Loucy (cell line): ENCODE results near the gene FOXJ2.
"Not testable (repeated sequence)": the region's sequence is repeated elsewhere in the genome, so short reads cannot be mapped to it uniquely, and the experiment has no call there.

Source experiments
- H2AFZ ChIP-seq: fragments of 200-600 bp; sonication (generic); 2 replicates; pipeline ENCODE4 v1.6.0; 2016; ENCODE audit warnings: antibody characterized with exemption, mild to moderate bottlenecking, low read length, moderate library complexity
- H3F3A ChIP-seq: fragments of 200-600 bp; 2 replicates; pipeline ENCODE4 v1.6.0; 2016; ENCODE audit warnings: antibody characterized with exemption, low read depth, mild to moderate bottlenecking
- H3K27me3 ChIP-seq: fragments of 200-600 bp; sonication (generic); 2 replicates; pipeline ENCODE4 v1.6.1; 2014; ENCODE audit warnings: low read length, mild to moderate bottlenecking; ENCODE audit not compliant: insufficient read depth, poor library complexity, severe bottlenecking
- H3K36me3 ChIP-seq: fragments of 200-600 bp; sonication (generic); 2 replicates; pipeline ENCODE4 v1.6.1; 2016; ENCODE audit warnings: low read length; ENCODE audit not compliant: insufficient read depth
- H3K4me1 ChIP-seq: fragments of 200-600 bp; sonication (generic); 2 replicates; pipeline ENCODE4 v1.5.1; 2014; ENCODE audit warnings: low read length, mild to moderate bottlenecking; ENCODE audit not compliant: insufficient read depth, poor library complexity, severe bottlenecking
- H3K4me2 ChIP-seq: fragments of 200-600 bp; sonication (generic); 2 replicates; pipeline ENCODE4 v1.6.0; 2014; ENCODE audit warnings: antibody characterized with exemption, low read length, low read depth, mild to moderate bottlenecking; ENCODE audit not compliant: poor library complexity, severe bottlenecking
- H3K4me3 ChIP-seq: fragments of 200-600 bp; sonication (generic); 2 replicates; pipeline ENCODE4 v1.5.1; 2014; ENCODE audit warnings: low read length, mild to moderate bottlenecking, mixed read lengths; ENCODE audit not compliant: poor library complexity, severe bottlenecking
- H3K79me2 ChIP-seq: fragments of 200-600 bp; sonication (generic); 2 replicates; pipeline ENCODE4 v1.6.1; 2014; ENCODE audit warnings: low read length; ENCODE audit not compliant: insufficient read depth
- H3K9ac ChIP-seq: fragments of 200-600 bp; sonication (generic); 2 replicates; pipeline ENCODE4 v1.6.0; 2014; ENCODE audit warnings: mild to moderate bottlenecking, low read depth, low read length, moderate library complexity; ENCODE audit not compliant: poor library complexity, severe bottlenecking
- H3K9me2 ChIP-seq: fragments of 200-600 bp; sonication (generic); replicated peaks from 2 replicates; pipeline ENCODE4 v1.6.1; 2016; ENCODE audit warnings: low read depth, low read length, mixed read lengths
- H3K9me3 ChIP-seq: fragments of 200-600 bp; sonication (generic); 2 replicates; pipeline ENCODE4 v1.6.1; 2014; ENCODE audit warnings: mild to moderate bottlenecking, antibody characterized with exemption, low read length, low read depth; ENCODE audit not compliant: insufficient read depth
- H4K20me1 ChIP-seq: fragments of 200-600 bp; sonication (generic); 2 replicates; pipeline ENCODE4 v1.6.0; 2014; ENCODE audit warnings: antibody characterized with exemption, low read length, mild to moderate bottlenecking; ENCODE audit not compliant: insufficient read depth, poor library complexity, severe bottlenecking
- CTCF ChIP-seq: fragments of 200-600 bp; sonication (generic); conservative IDR thresholded peaks from 2 replicates; pipeline ENCODE4 v1.5.1; 2014; ENCODE audit warnings: mild to moderate bottlenecking, antibody characterized with exemption, low read length
- EZH2phosphoT487 ChIP-seq: fragments of 200-600 bp; IDR thresholded peaks from 2 replicates; pipeline ENCODE4 v1.6.1; 2018; ENCODE audit warnings: antibody characterized with exemption, mild to moderate bottlenecking, moderate library complexity, borderline replicate concordance

Gene FOXJ2

GRCh38 chr12:7994731-7995205 lies 37.7 kb upstream of the FOXJ2 start:
- Histone ChIP-seq H4K20me1 (no peaks in the 10 kb centered on the region), H3K9me2 (no peaks in the 10 kb centered on the region), H2AFZ (0 out of 2 replicates have a peak overlapping the region, but pooled peaks have one; percentile 32), H3K79me2 (no peaks in the 10 kb centered on the region), H3K4me2 (no peak overlapping the region), H3K4me3 (no peak overlapping the region), H3K27me3 (no peaks in the 10 kb centered on the region), H3F3A (0 out of 2 replicates have a peak, but pooled peaks cover 1% of the 10 kb centered on the region), H3K36me3 (no peaks in the 10 kb centered on the region), H3K9ac (no peak overlapping the region), H3K9me3 (no peaks in the 10 kb centered on the region), H3K4me1 (peaks cover 25% of the 10 kb centered on the region)
- TF ChIP-seq EZH2phosphoT487 (no peak), CTCF (no peak)

GRCh38 chr12:7995266-7995963 lies 37.1 kb upstream of the FOXJ2 start:
- H4K20me1 ChIP-seq, result no peaks in the 10 kb centered on the region
- no peak for TF ChIP-seq EZH2phosphoT487
- TF ChIP-seq CTCF, result peak; percentile 81
- H3K4me1 ChIP-seq, result peaks cover 21% of the 10 kb centered on the region
- H3K79me2 ChIP-seq, result no peaks in the 10 kb centered on the region
- H3K9me3 ChIP-seq, result no peaks in the 10 kb centered on the region
- no peak overlapping the region for H3K4me2 ChIP-seq
- H3K9ac ChIP-seq, result no peak overlapping the region
- no peaks in the 10 kb centered on the region for H3K27me3 ChIP-seq
- H3K4me3 ChIP-seq, result no peak overlapping the region
- H3K9me2 ChIP-seq, result no peaks in the 10 kb centered on the region
- no peaks in the 10 kb centered on the region for H3K36me3 ChIP-seq
- H2AFZ ChIP-seq, result no peak overlapping the region
- no peaks in the 10 kb centered on the region for H3F3A ChIP-seq

GRCh38 chr12:8000827-8001226 lies 31.7 kb upstream of the FOXJ2 start:
- not testable (repeated sequence) for H3K9ac ChIP-seq, H3K36me3 ChIP-seq, H3K4me2 ChIP-seq, H3K9me2 ChIP-seq, H3K79me2 ChIP-seq, H3K4me3 ChIP-seq, H3K9me3 ChIP-seq, H3K27me3 ChIP-seq, H4K20me1 ChIP-seq, H2AFZ ChIP-seq, H3F3A ChIP-seq, H3K4me1 ChIP-seq

- H3K36me3 ChIP-seq, H3K9ac ChIP-seq, H3K27me3 ChIP-seq, H4K20me1 ChIP-seq, H3F3A ChIP-seq, H3K9me3 ChIP-seq, H3K4me1 ChIP-seq, H2AFZ ChIP-seq, H3K79me2 ChIP-seq, H3K9me2 ChIP-seq, H3K4me2 ChIP-seq, H3K4me3 ChIP-seq: not testable (repeated sequence)
Observed at GRCh38 chr12:8001496-8001895, 31.0 kb upstream of the FOXJ2 start.

GRCh38 chr12:8004897-8005296 lies 27.6 kb upstream of the FOXJ2 start:
- not testable (repeated sequence) for H3K9me2 ChIP-seq, H4K20me1 ChIP-seq, H3K9ac ChIP-seq, H3K4me3 ChIP-seq, H2AFZ ChIP-seq, H3K36me3 ChIP-seq, H3K9me3 ChIP-seq, H3K4me2 ChIP-seq, H3F3A ChIP-seq, H3K4me1 ChIP-seq, H3K27me3 ChIP-seq, H3K79me2 ChIP-seq
